Activated CD8-positive, alpha-beta memory T cell treated with anti-CD3 and anti-CD28 coated beads for 4 hours (primary cell): Measurements from ENCODE around the gene OR52E4.

Experiments used
- DNase-seq, 2 donors: peaks; one replicate each; pipeline ENCODE4 v3.0.0-alpha.2; 2020; ENCODE audit warnings: low read depth in 2 of 2

The OR52E4 gene

GRCh38 chr11:5880329-5880728 is at the start of gene OR52E4:
TSS of gene OR52E4 (plus strand) at chr11:5880629. CDS start at chr11:5884293, 3,664 bp downstream.
- DNase-seq: no peak

- no peak for DNase-seq
Measured at GRCh38 chr11:5831196-5831829, 49.1 kb upstream of the OR52E4 start.

DNA sequence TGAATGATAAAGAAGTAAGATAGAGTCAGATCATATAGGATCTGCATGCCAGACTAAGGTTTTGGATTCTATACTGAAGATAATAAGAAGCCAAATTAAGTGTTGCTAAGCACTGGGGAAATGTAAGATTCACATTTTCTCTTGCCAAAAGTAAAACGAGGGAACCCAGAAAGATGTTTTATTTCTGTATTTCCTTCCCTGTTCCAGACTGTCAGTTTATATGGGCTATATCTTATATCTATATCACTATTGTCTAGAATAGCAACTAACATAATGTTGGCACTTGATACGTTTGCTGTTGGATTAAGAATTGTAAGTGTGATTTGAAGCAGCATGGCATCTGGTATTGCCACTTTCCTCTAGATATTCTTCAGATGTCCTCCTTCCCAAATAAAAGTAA is 47.0 kb upstream of the OR52E4 start:
- no peak for DNase-seq

- DNase-seq: no peak
Measured at GRCh38 chr11:5837695-5838094, 42.7 kb upstream of the OR52E4 start.

DNA sequence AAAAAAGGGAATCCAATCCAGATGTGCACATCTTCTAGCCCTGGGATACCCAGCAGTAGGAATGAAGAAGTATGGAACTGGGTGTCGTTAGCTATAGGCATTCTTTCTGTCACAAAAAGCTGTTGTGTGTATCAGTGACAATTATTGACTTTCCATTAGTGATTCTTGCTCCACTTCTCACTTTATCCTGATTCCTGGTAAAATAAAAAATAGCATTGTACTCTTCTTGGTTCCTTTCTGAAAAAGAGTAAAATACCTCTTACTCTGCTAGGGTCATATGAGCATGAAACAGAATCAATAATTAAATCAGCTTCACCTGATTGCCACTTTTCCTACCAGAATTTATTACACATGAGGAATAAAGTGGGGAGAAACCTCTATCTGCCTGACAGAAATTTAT is 38.6 kb upstream of the OR52E4 start, which contains the start of gene OR52E6:
Gene OR52E6 (minus strand): TSS at position 101 of the 400 bp plus-strand sequence. CDS start 0 bp downstream, at position 101.
- no peak for DNase-seq

GRCh38 chr11:5846701-5847100 is 33.7 kb upstream of the OR52E4 start:
- no peak for DNase-seq

DNA sequence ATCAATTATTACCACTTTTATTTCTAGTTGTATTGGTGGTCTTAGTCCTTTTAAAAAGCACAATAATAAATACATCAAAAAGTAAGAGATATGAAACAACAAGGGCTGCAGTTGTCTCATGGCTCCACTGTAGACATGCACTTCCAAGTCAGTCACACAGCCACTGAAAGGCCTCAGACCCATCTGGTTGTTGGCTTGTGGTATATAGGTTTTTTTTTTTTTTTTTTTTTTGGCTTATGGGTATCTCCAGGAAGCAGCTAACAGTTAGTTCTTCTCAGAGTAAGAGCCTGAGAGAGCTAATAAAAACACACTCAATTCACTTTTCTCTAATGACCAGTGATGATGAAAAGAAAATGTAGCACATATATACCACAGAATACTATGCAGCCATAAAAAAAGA is 32.7 kb upstream of the OR52E4 start:
- DNase-seq: no peak

DNA sequence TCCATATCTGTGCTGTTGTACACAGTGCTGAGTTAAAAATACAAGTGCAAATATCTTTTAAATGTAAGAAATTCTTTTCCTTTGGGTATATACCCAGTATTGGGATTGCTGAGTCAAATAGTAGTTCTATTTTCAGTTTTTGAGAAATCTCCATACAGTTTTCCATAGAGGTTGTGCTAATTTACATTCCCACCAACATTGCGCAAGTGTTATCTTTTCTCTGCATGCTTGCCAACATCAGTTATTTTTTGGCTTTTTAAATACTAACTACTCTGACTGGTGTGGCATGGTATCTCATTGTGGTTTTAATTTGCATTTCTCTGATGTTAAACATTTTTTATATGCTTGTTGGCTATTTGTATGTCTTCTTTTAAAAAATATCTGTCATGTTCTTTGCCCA is 29.4 kb upstream of the OR52E4 start:
- DNase-seq: no peak

GRCh38 chr11:5857590-5857989 is 22.8 kb upstream of the OR52E4 start, which contains the start of gene OR52E8:
TSS of gene OR52E8 (minus strand) at chr11:5857690. CDS start at chr11:5857690, 0 bp downstream.
- DNase-seq: no peak

- DNase-seq: no peak
Measured at GRCh38 chr11:5865826-5866225, 14.6 kb upstream of the OR52E4 start.

DNA sequence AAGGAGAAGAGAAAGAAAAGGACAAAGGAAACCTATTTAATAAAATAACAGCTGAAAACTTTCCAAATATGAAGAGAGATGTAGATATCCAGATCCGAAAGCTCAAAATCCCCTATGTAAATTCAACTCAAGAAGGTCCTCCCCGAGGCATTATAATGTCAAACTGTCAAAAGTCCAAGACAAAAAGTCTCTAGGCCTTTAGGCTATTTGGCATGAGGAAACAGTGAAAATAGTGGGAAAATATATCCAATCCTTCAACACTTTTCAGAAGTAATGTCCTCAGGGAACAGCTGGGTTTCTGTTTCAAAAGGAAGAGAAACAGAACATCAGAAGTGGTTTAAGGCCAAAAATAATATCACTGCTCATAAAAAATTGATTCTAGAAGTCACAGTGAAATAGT is 1.9 kb upstream of the OR52E4 start:
- no peak for DNase-seq

GRCh38 chr11:5881756-5882155 is 1.3 kb downstream of the OR52E4 start:
- no peak for DNase-seq

- DNase-seq: no peak
Measured at GRCh38 chr11:5887172-5887571, 6.7 kb downstream of the OR52E4 start.

GRCh38 chr11:5887661-5888060 is 7.2 kb downstream of the OR52E4 start:
- no peak for DNase-seq

DNA sequence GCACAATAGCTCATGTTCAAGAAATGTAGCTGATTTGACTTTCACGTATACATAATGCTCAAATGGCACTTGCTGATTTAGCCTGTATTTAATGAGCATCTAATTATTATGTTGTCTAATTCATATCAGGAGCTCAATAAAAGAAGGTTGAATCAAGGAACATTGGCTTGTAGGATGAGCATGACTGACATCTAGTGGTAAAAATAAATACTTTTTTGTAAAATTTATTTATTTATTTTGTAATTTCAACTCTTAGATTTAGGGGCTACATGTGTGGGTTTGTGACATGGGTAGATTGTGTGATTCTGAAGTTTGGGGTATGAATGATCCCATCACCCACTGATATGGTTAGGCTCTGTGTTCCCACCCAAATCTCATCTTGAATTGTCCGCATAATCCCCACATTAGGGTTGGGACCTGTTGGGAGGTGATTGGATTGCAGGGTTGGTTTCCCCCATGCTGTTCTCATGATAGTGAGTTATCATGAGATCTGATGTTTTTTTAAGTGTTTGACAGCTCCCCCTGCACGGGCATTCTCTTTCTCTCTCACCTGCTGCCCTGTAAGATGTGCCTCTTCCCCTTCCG is 10.9 kb downstream of the OR52E4 start:
- no peak for DNase-seq

GRCh38 chr11:5892908-5893307 is 12.5 kb downstream of the OR52E4 start, which contains the start of gene OR52E5:
TSS of gene OR52E5 (plus strand) at chr11:5893208. CDS start at chr11:5900777, 7,569 bp downstream.
- DNase-seq: no peak

GRCh38 chr11:5899534-5899933 is 19.1 kb downstream of the OR52E4 start:
- DNase-seq: no peak

GRCh38 chr11:5910540-5910939 is 30.1 kb downstream of the OR52E4 start:
- DNase-seq: no peak

DNA sequence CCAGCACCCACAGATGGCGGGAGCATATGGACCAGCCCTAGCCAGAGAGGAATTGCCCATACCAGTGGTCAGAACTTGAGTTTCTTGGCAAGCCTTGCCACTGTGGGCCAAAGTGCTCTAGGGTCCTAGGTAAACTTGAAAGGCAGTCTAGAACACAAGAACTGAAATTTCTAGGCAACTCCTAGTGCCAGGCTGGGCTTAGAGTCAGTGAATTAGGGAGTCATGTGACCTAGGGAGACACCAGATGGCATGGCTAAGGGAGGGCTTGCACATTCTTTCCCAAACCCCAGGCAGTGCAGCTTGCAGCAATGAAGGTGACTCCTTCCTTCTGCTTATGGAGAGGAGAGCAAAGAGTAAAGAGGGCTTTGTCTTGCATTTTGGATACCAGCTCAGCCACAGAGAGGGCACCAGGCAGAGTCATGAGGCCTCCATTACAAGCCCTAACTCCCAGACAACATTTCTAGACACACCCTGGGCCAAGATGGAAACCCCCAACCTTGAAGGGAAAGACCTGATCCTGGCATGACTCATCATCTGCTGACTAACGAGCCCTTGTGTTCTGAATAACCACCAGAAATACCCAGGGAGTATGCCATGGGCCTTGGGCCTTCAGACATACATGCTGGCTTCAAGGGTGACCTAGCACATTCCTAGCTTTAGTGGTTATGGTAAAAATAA is 42.5 kb downstream of the OR52E4 start:
- no peak for DNase-seq

DNA sequence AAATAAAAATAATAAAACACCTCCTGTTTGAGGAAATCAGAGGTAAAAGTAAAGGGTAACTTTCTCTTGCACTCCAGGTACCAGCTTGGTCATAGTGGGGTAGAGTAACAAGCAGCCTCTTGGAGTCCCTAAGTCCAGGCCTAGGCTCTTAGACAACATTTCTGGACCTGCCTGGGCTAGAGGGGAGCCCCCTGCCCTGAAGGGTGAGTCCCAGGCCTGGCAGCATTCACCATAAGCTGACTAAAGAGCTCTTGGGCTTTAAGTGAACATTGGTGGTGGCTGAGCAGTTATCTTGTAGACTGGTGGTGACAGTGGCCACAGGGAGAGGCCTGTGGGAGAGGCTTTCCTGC is 43.0 kb downstream of the OR52E4 start:
- no peak for DNase-seq

- DNase-seq: no peak
Measured at GRCh38 chr11:5923794-5924193, 43.4 kb downstream of the OR52E4 start.

GRCh38 chr11:5928271-5928670 is 47.8 kb downstream of the OR52E4 start:
- no peak for DNase-seq

DNA sequence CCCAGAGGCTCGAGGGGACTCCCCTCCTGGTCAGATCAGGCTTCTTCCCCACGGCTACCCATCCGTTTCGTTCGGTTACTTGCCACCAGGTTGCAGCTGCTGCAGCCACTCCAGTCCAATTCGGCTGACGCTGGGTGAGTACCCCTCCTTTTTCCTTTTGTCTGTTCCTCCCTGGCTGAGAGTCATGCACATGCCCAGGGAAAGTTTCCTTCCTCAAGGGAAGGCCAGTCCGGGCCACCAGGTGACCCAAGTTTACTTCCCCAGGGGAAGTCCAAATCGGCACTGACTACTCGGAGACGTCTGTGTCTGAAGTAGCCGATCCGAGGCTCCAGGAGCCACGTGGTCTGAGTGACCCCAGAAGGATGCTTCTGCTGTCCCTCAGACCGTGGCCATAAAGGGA is 48.4 kb downstream of the OR52E4 start:
- no peak for DNase-seq
